Activated T-cell treated with anti-CD3 and anti-CD28 coated beads, Interleukin-2, amount 50 U/mL, for 72 hours (primary cell): ENCODE results near the gene PHPT1. TPM values are rescaled to one million over a fixed set of nuclear protein-coding genes. Genes with fewer than 3 reads are reported as not detected.
"Not testable (repeated sequence)": the region's sequence is repeated elsewhere in the genome, so short reads cannot be mapped to it uniquely, and the experiment has no call there.

Experiments used
- ATAC-seq, 2 donors: fragments of 150-1000 bp; cut with Tn5 transposase; replicated peaks in 1 of 2; 2 replicates each; pipeline ENCODE4 v1.10.0; 2021; ENCODE audit warnings: moderate library complexity in 2 of 2, mild to moderate bottlenecking in 1 of 2
- DNase-seq, 2 donors: peaks; one replicate each; pipeline ENCODE4 v3.0.0; 2021 to 2022; ENCODE audit warnings: mixed read lengths in 1 of 2
- H3K27ac Mint-ChIP-seq: one replicate; pipeline ENCODE4 v1.8.0; 2022; ENCODE audit warnings: mild to moderate bottlenecking, moderate library complexity, mixed read lengths
- H3K27me3 Mint-ChIP-seq: one replicate; pipeline ENCODE4 v1.8.0; 2022; ENCODE audit warnings: low read depth, mixed read lengths
- H3K36me3 Mint-ChIP-seq, 2 donors: one replicate each; pipeline ENCODE4 v1.8.0; 2022; ENCODE audit warnings: mixed read lengths in 2 of 2, mild to moderate bottlenecking in 1 of 2; ENCODE audit not compliant: insufficient read depth in 2 of 2
- H3K4me1 Mint-ChIP-seq: one replicate; pipeline ENCODE4 v1.8.0; 2022; ENCODE audit warnings: low read depth, mixed read lengths
- H3K4me3 Mint-ChIP-seq, 2 donors: one replicate each; pipeline ENCODE4 v1.8.0; 2022; ENCODE audit warnings: mild to moderate bottlenecking in 2 of 2, mixed read lengths in 2 of 2, moderate library complexity in 2 of 2
- H3K9me3 Mint-ChIP-seq, 2 donors: one replicate each; pipeline ENCODE4 v1.8.0; 2022; ENCODE audit warnings: mixed read lengths in 2 of 2
- total RNA-seq, 2 donors: library from RNA; stranded (reverse); gene quantifications; one replicate each; pipeline ENCODE4 v1.2.3, GENCODE V29; 2022

The PHPT1 gene
- total RNA-seq, 2 donors from 2014 or later, result 95.7 to 111 TPM

- Mint-ChIP-seq H3K27me3 (no peaks in the 10 kb centered on the region), H3K9me3 (peaks cover 0 to 2% of the 10 kb centered on the region in 2 donors), H3K4me3 (peak overlapping the region in 1 of 2 donors; percentile 38), H3K36me3 (peaks cover 5 to 6% of the 10 kb centered on the region in 2 donors), H3K4me1 (peaks cover 16% of the 10 kb centered on the region), H3K27ac (no peak overlapping the region)
- ATAC-seq, result no peak
- no peak for DNase-seq
Measured at GRCh38 chr9:136868644-136869043, 19.4 kb downstream of the PHPT1 start.

GRCh38 chr9:136869611-136870010, 20.4 kb downstream of the PHPT1 start:
- H3K27ac Mint-ChIP-seq, ATAC-seq, DNase-seq, H3K9me3 Mint-ChIP-seq, H3K36me3 Mint-ChIP-seq, H3K4me3 Mint-ChIP-seq, H3K27me3 Mint-ChIP-seq: not testable (repeated sequence)
- H3K4me1 Mint-ChIP-seq, result peaks cover 14% of the 10 kb centered on the region

- ATAC-seq, result no peak
- Mint-ChIP-seq H3K9me3 (peaks cover 0 to 2% of the 10 kb centered on the region in 2 donors), H3K36me3 (peaks cover 1 to 3% of the 10 kb centered on the region in 2 donors), H3K4me1 (peaks cover 3% of the 10 kb centered on the region), H3K4me3 (no peak overlapping the region), H3K27ac (no peak overlapping the region), H3K27me3 (no peaks in the 10 kb centered on the region)
- DNase-seq, result no peak
Measured at GRCh38 chr9:136875155-136875554, 25.9 kb downstream of the PHPT1 start.

- ATAC-seq, result no peak
- DNase-seq, result no peak
- peaks cover 1 to 2% of the 10 kb centered on the region in 2 donors for H3K36me3 Mint-ChIP-seq
- peaks cover 16% of the 10 kb centered on the region for H3K4me1 Mint-ChIP-seq
- peaks cover 0 to 2% of the 10 kb centered on the region in 2 donors for H3K9me3 Mint-ChIP-seq
- H3K4me3 Mint-ChIP-seq, result no peak overlapping the region
- no peaks in the 10 kb centered on the region for H3K27me3 Mint-ChIP-seq
- no peak overlapping the region for H3K27ac Mint-ChIP-seq
Measured at GRCh38 chr9:136876476-136876875, 27.3 kb downstream of the PHPT1 start.

GRCh38 chr9:136880651-136881050, 31.4 kb downstream of the PHPT1 start:
- Mint-ChIP-seq H3K9me3 (no peaks in the 10 kb centered on the region), H3K27ac (no peak overlapping the region), H3K36me3 (no peaks in the 10 kb centered on the region), H3K4me3 (peak overlapping the region in 1 of 2 donors; percentile 48), H3K27me3 (no peaks in the 10 kb centered on the region), H3K4me1 (peaks cover 51% of the 10 kb centered on the region)
- no peak for DNase-seq
- no peak for ATAC-seq

GRCh38 chr9:136881691-136882108, 32.5 kb downstream of the PHPT1 start:
- Mint-ChIP-seq H3K27ac (peak overlapping the region; percentile 41), H3K27me3 (no peaks in the 10 kb centered on the region), H3K36me3 (no peaks in the 10 kb centered on the region), H3K4me3 (peak overlapping the region; percentile 82 to 83), H3K4me1 (peaks cover 51% of the 10 kb centered on the region), H3K9me3 (no peaks in the 10 kb centered on the region)
- ATAC-seq (peak; percentile 24 to 45), DNase-seq (peak; percentile 65 to 75)

- H3K36me3 Mint-ChIP-seq, result peaks cover 0 to 3% of the 10 kb centered on the region in 2 donors
- peak overlapping the region; percentile 92 for H3K27ac Mint-ChIP-seq
- no peaks in the 10 kb centered on the region for H3K9me3 Mint-ChIP-seq
- peak; percentile 62 to 63 for ATAC-seq
- DNase-seq, result peak; percentile 91
- peaks cover 56% of the 10 kb centered on the region for H3K4me1 Mint-ChIP-seq
- no peaks in the 10 kb centered on the region for H3K27me3 Mint-ChIP-seq
- peak overlapping the region; percentile 82 to 83 for H3K4me3 Mint-ChIP-seq
Measured at GRCh38 chr9:136882109-136882946, 33.1 kb downstream of the PHPT1 start.

GRCh38 chr9:136882947-136883283, 33.7 kb downstream of the PHPT1 start:
- not testable (repeated sequence) for H3K27me3 Mint-ChIP-seq, H3K36me3 Mint-ChIP-seq, DNase-seq, H3K9me3 Mint-ChIP-seq, ATAC-seq
- Mint-ChIP-seq H3K4me3 (peak overlapping the region; percentile 82 to 83), H3K4me1 (peaks cover 59% of the 10 kb centered on the region), H3K27ac (peak overlapping the region; percentile 92)

GRCh38 chr9:136883670-136884069, 34.5 kb downstream of the PHPT1 start:
- not testable (repeated sequence) for DNase-seq, ATAC-seq, H3K36me3 Mint-ChIP-seq, H3K9me3 Mint-ChIP-seq, H3K27me3 Mint-ChIP-seq, H3K27ac Mint-ChIP-seq
- Mint-ChIP-seq H3K4me3 (peak overlapping the region in 1 of 2 donors; percentile 83), H3K4me1 (peaks cover 59% of the 10 kb centered on the region)

- peaks cover 0 to 8% of the 10 kb centered on the region in 2 donors for H3K36me3 Mint-ChIP-seq
- H3K27me3 Mint-ChIP-seq, result no peaks in the 10 kb centered on the region
- peaks cover 47% of the 10 kb centered on the region for H3K4me1 Mint-ChIP-seq
- H3K27ac Mint-ChIP-seq, result peak within 1 kb of the TSS; percentile 82
- peak within 1 kb of the TSS; percentile 88 to 98 for H3K4me3 Mint-ChIP-seq
- H3K9me3 Mint-ChIP-seq, result no peaks in the 10 kb centered on the region
- DNase-seq (peak; percentile 98 to 99), ATAC-seq (peak; percentile 87 to 90)
Measured at GRCh38 chr9:136885950-136886578, 36.9 kb downstream of the PHPT1 start, which contains the start of gene TRAF2. Gene TRAF2, plus strand, starts transcription at chr9:136886516. Its CDS starts 12,225 bp downstream, at chr9:136898741.

GRCh38 chr9:136886610-136887597, 37.7 kb downstream of the PHPT1 start:
- Mint-ChIP-seq H3K27ac (peak overlapping the region; percentile 82), H3K4me3 (peak overlapping the region; percentile 88 to 98), H3K36me3 (peaks cover 0 to 8% of the 10 kb centered on the region in 2 donors), H3K27me3 (no peaks in the 10 kb centered on the region), H3K4me1 (peaks cover 38% of the 10 kb centered on the region), H3K9me3 (no peaks in the 10 kb centered on the region)
- no peak for ATAC-seq
- DNase-seq, result peak; percentile 54 to 61

- Mint-ChIP-seq H3K9me3 (no peaks in the 10 kb centered on the region), H3K36me3 (peaks cover 0 to 8% of the 10 kb centered on the region in 2 donors), H3K27ac (no peak overlapping the region), H3K4me1 (peaks cover 23% of the 10 kb centered on the region), H3K27me3 (no peaks in the 10 kb centered on the region), H3K4me3 (peak overlapping the region; percentile 15 to 32)
- DNase-seq (no peak), ATAC-seq (no peak)
Measured at GRCh38 chr9:136888454-136888853, 39.2 kb downstream of the PHPT1 start.
